Measurements from ENCODE around the gene PSMD1. TPM values are rescaled to one million over a fixed set of nuclear protein-coding genes. Genes with fewer than 3 reads are reported as not detected.

PSMD1 gene
- total and polyA plus RNA-seq, 2 of the 8 experiments (the other 6 are each of a cell fraction or from before 2014, with no cell fraction given) = 179 to 272 TPM

DNA sequence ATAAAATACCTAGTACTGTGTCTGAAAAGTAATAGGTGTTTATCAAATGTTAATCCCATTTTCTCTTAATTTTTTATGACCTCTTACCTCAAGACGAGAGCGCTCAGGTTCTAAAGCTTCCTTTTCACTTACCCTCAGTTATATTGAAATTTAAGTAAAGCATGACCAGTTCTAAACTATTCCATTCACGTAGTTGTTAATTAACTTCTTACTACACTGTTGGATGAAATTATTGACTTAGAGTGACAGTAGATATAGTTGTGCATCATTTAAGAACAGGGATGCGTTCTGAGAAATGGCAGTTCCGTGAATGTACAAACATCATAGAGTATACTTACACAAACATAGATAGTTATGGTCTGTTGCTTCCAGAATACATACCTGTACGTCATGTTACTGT, 88.2 kb downstream of the PSMD1 start (continued):
- TF ChIP-seq, protein P1, sequence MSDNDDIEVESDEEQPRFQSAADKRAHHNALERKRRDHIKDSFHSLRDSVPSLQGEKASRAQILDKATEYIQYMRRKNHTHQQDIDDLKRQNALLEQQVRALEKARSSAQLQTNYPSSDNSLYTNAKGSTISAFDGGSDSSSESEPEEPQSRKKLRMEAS (IDR thresholded peaks at IDR 0.05) = no peak
- TF ChIP-seq, protein P2, sequence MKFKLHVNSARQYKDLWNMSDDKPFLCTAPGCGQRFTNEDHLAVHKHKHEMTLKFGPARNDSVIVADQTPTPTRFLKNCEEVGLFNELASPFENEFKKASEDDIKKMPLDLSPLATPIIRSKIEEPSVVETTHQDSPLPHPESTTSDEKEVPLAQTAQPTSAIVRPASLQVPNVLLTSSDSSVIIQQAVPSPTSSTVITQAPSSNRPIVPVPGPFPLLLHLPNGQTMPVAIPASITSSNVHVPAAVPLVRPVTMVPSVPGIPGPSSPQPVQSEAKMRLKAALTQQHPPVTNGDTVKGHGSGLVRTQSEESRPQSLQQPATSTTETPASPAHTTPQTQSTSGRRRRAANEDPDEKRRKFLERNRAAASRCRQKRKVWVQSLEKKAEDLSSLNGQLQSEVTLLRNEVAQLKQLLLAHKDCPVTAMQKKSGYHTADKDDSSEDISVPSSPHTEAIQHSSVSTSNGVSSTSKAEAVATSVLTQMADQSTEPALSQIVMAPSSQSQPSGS (IDR thresholded peaks at IDR 0.05; ENCODE audit: low read length) = no peak
